CD14-positive monocyte (primary cell): ENCODE results near the gene BAZ1A. TPM values are rescaled to one million over a fixed set of nuclear protein-coding genes. Genes with fewer than 3 reads are reported as not detected.
A peak's percentile ranks its signal among the peaks of the same experiment; 100 is the strongest.

Experiments used
- DNase-seq, 3 donors: peaks; one replicate each; pipeline ENCODE4 v3.0.0-alpha.2; 2011 to 2022
- H2AFZ ChIP-seq: 2 replicates; pipeline ENCODE4 v1.6.0; 2012; ENCODE audit warnings: mild to moderate bottlenecking, low read depth, low read length, inconsistent platforms; ENCODE audit not compliant: insufficient read depth, poor library complexity, severe bottlenecking
- H3K27ac ChIP-seq, 2 donors: 1 replicate in 1 of 2; 2 replicates in 1 of 2; pipeline ENCODE4 v1.5.1; 2012 to 2013; ENCODE audit warnings: low read length in 2 of 2, control low read depth in 1 of 2, inconsistent platforms in 1 of 2, low read depth in 1 of 2, mild to moderate bottlenecking in 1 of 2
- H3K27me3 ChIP-seq, 2 donors: one replicate each; pipeline versions ENCODE4 v1.6.0 to v1.6.1; 2011 to 2013; ENCODE audit warnings: low read length in 2 of 2; ENCODE audit not compliant: control insufficient read depth in 2 of 2, insufficient read depth in 2 of 2
- H3K36me3 ChIP-seq, 2 donors: replicated peaks in 1 of 2; 1 replicate in 1 of 2; 2 replicates in 1 of 2; pipeline versions ENCODE4 v1.5.1 to v1.6.1; 2012 to 2013; ENCODE audit warnings: low read length in 2 of 2, control low read depth in 1 of 2, inconsistent platforms in 1 of 2, mild to moderate bottlenecking in 1 of 2; ENCODE audit not compliant: insufficient read depth in 2 of 2, control insufficient read depth in 1 of 2
- H3K4me1 ChIP-seq, 2 donors: 1 replicate in 1 of 2; 2 replicates in 1 of 2; pipeline versions ENCODE4 v1.5.1 to v1.6.1; 2012 to 2013; ENCODE audit warnings: low read length in 2 of 2, control low read depth in 1 of 2, inconsistent platforms in 1 of 2, mild to moderate bottlenecking in 1 of 2, moderate library complexity in 1 of 2; ENCODE audit not compliant: insufficient read depth in 2 of 2, control insufficient read depth in 1 of 2
- H3K4me2 ChIP-seq: replicated peaks from 2 replicates; pipeline ENCODE3; 2012; ENCODE audit warnings: low read length, moderate library complexity, mild to moderate bottlenecking; ENCODE audit not compliant: poor library complexity, severe bottlenecking; ENCODE audit errors: extremely low read depth
- H3K4me3 ChIP-seq, 3 experiments: fragments of 200-600 bp in 1 of 3; sonication (generic) in 1 of 3; replicated peaks in 1 of 3; 1 replicate in 2 of 3; 2 replicates in 1 of 3; pipeline ENCODE4 v1.5.1; 2011 to 2013; ENCODE audit warnings: low read length in 3 of 3, mild to moderate bottlenecking in 3 of 3, control low read depth in 2 of 3, low read depth in 2 of 3, inconsistent platforms in 1 of 3, moderate library complexity in 1 of 3
- H3K79me2 ChIP-seq: 2 replicates; pipeline ENCODE4 v1.6.0; 2012; ENCODE audit warnings: mild to moderate bottlenecking, control low read depth, inconsistent platforms, low read length, moderate library complexity; ENCODE audit not compliant: insufficient read depth
- H3K9ac ChIP-seq: 2 replicates; pipeline ENCODE4 v1.6.0; 2017; ENCODE audit warnings: low read length, mild to moderate bottlenecking; ENCODE audit not compliant: insufficient read depth, poor library complexity, severe bottlenecking
- H3K9me3 ChIP-seq, 2 donors: replicated peaks in 1 of 2; 1 replicate in 1 of 2; 2 replicates in 1 of 2; pipeline versions ENCODE4 v1.5.1 to v1.6.1; 2012 to 2013; ENCODE audit warnings: low read length in 2 of 2, control low read depth in 1 of 2; ENCODE audit not compliant: control insufficient read depth in 1 of 2, insufficient read depth in 1 of 2
- H4K20me1 ChIP-seq: 2 replicates; pipeline ENCODE4 v1.6.0; 2012; ENCODE audit warnings: mild to moderate bottlenecking, low read length, control low read depth, moderate library complexity; ENCODE audit not compliant: insufficient read depth
- H3K27ac Mint-ChIP-seq, 7 donors: one replicate each; pipeline ENCODE4 v1.8.0; 2020; ENCODE audit warnings: mild to moderate bottlenecking in 7 of 7, mixed read lengths in 7 of 7, moderate library complexity in 6 of 7, inconsistent platforms in 2 of 7
- H3K27me3 Mint-ChIP-seq, 3 donors: one replicate each; pipeline ENCODE4 v1.8.0; 2021 to 2022; ENCODE audit warnings: low read depth in 3 of 3, mild to moderate bottlenecking in 3 of 3, mixed read lengths in 3 of 3, moderate library complexity in 3 of 3, inconsistent platforms in 1 of 3
- H3K36me3 Mint-ChIP-seq, 2 donors: one replicate each; pipeline ENCODE4 v1.8.0; 2020; ENCODE audit warnings: mixed read lengths in 2 of 2, inconsistent platforms in 1 of 2, mild to moderate bottlenecking in 1 of 2
- H3K4me1 Mint-ChIP-seq: one replicate; pipeline ENCODE4 v1.8.0; 2020; ENCODE audit warnings: mild to moderate bottlenecking, mixed read lengths
- H3K4me3 Mint-ChIP-seq, 2 donors: one replicate each; pipeline ENCODE4 v1.8.0; 2020; ENCODE audit warnings: mild to moderate bottlenecking in 2 of 2, mixed read lengths in 2 of 2, moderate library complexity in 1 of 2
- H3K9me3 Mint-ChIP-seq, 7 donors: one replicate each; pipeline ENCODE4 v1.8.0; 2020 to 2022; ENCODE audit warnings: mixed read lengths in 7 of 7, mild to moderate bottlenecking in 6 of 7, moderate library complexity in 6 of 7, inconsistent platforms in 2 of 7
- WGBS: methylation state at CpG from one replicate; pipeline ENCODE4 v1.1.5; 2013; ENCODE audit warnings: missing lambda C conversion rate; ENCODE audit not compliant: insufficient coverage; 5-methylcytosine and 5-hydroxymethylcytosine counted together
- intact Hi-C, 2 donors: fragments of 100-400 bp; cut with micrococcal nuclease; formaldehyde crosslinking; loops; one replicate each; pipeline versions ENCODE4 v1.15.0 to v1.15.1; 2023
- polyA plus RNA-seq, 3 donors: library from polyadenylated mRNA; depleted of rRNA in 1 of 3; unstranded in 2 of 3; stranded (reverse) in 1 of 3; fragments of 300-500 nt in 2 of 3; fragments of >200 nt in 1 of 3; fragmentation: Illumina TruSeq in 2 of 3; gene quantifications; 1 replicate in 2 of 3; 2 replicates in 1 of 3; pipeline ENCODE4 v1.2.3, GENCODE V29; 2012 to 2021
- TF ChIP-seq, protein P1 (sequence below): fragments of 200-600 bp; IDR thresholded peaks from one replicate; pipeline ENCODE4 v1.8.0; 2022; ENCODE audit warnings: antibody characterized with exemption, mild to moderate bottlenecking

BAZ1A gene
- polyA plus RNA-seq, 3 donors: 7.3 to 25.5 (median 12.7) TPM

DNA sequence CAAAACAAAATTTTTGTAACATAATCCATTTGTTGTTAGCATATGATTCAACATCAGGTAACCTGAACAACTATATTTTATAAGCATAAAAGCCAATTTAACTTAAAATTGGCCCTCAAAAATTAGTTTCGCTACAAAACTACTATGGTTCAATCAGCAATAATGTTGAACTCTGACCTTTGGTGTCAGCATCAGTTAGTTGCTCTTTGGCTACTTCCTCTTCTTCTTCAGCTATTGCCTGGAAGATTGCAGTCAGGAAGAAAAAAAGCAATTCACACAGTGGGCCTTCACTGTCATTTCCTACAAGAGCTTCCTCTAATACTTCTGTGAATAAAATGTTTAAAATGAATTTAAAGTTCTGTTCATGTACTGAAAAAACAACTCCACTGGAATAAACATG is 82.6 kb downstream of the BAZ1A start:
- H3K4me1 Mint-ChIP-seq: peaks cover 5% of the 10 kb centered on the region
- DNase-seq: peak; percentile 12 to 40 (median 36)
- Histone ChIP-seq H3K79me2 (peaks cover 49% of the 10 kb centered on the region), H3K36me3 (peaks cover 72 to 99% of the 10 kb centered on the region in 2 donors), H3K4me3 (no peak overlapping the region), H3K9ac (no peak overlapping the region), H3K9me3 (no peaks in the 10 kb centered on the region), H3K27ac (peak overlapping the region in 1 of 2 donors; percentile 58), H4K20me1 (peaks cover 40% of the 10 kb centered on the region), H3K4me1 (peaks cover 2 to 7% of the 10 kb centered on the region in 2 donors), H2AFZ (no peak overlapping the region), H3K4me2 (no peak overlapping the region), H3K27me3 (no peaks in the 10 kb centered on the region)
- intact Hi-C loops: no loop called here
- H3K36me3 Mint-ChIP-seq: peaks cover 44 to 87% of the 10 kb centered on the region in 2 donors
- TF ChIP-seq, protein P1, sequence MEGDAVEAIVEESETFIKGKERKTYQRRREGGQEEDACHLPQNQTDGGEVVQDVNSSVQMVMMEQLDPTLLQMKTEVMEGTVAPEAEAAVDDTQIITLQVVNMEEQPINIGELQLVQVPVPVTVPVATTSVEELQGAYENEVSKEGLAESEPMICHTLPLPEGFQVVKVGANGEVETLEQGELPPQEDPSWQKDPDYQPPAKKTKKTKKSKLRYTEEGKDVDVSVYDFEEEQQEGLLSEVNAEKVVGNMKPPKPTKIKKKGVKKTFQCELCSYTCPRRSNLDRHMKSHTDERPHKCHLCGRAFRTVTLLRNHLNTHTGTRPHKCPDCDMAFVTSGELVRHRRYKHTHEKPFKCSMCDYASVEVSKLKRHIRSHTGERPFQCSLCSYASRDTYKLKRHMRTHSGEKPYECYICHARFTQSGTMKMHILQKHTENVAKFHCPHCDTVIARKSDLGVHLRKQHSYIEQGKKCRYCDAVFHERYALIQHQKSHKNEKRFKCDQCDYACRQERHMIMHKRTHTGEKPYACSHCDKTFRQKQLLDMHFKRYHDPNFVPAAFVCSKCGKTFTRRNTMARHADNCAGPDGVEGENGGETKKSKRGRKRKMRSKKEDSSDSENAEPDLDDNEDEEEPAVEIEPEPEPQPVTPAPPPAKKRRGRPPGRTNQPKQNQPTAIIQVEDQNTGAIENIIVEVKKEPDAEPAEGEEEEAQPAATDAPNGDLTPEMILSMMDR: no peak
- H3K27ac Mint-ChIP-seq: peak overlapping the region in 2 of 7 donors; percentile 50 to 53
- H3K9me3 Mint-ChIP-seq: peaks cover 0 to 2% (median 0%) of the 10 kb centered on the region in 7 donors
- no peak overlapping the region for H3K4me3 Mint-ChIP-seq
- WGBS: no CpG with 5 or more reads among the region's 1 CpG
- H3K27me3 Mint-ChIP-seq: no peaks in the 10 kb centered on the region

DNA sequence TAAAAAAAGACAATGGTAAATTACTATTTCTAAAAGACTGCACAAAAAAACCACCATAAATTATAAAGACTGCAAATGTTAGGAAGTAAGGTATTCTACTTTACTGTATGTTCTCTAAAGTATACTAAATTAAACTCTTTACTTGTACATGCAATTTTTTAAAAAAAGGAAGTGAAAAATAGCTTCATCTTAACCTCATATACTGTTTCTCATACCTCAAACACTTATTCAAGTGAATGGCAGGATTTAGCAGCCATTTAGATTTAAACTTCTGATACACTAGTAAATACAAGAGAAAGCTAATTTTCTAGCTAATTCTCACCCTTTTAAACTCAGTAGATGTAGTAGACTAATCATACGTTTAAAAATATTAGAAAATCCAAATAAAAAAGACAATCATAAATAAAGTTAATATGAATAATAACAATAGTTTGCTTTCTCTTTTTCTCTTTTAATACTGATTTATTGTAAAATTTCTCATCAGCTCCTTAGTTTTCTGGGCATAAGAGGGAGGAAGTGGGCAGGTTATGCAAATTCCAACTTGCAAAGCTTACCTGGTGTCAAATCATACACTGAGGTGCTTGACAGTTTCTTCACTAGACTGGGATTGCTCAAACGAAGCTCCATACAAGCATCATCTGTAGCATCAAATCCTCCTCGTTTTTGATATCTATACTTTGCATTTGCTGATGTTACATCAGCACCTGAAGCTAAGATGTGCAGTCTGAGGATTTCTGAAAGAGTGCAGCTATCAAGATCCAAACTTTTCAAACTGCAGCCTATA is 89.7 kb downstream of the BAZ1A start:
- intact Hi-C loops: loop anchor here in 1 of 2 donors (10.0 kb wide), 1 partner anchor 309 kb away; no protein-coding TSS in a partner anchor
- TF ChIP-seq, protein P1: no peak
- Mint-ChIP-seq H3K4me1 (peaks cover 1% of the 10 kb centered on the region), H3K36me3 (peaks cover 58 to 84% of the 10 kb centered on the region in 2 donors), H3K4me3 (no peak overlapping the region), H3K9me3 (no peaks in the 10 kb centered on the region), H3K27me3 (peaks cover 0 to 1% (median 0%) of the 10 kb centered on the region in 3 donors), H3K27ac (peak overlapping the region in 4 of 7 donors; percentile 11 to 46 (median 43))
- Histone ChIP-seq H3K9me3 (no peaks in the 10 kb centered on the region), H3K27me3 (no peaks in the 10 kb centered on the region), H3K4me2 (no peak overlapping the region), H3K36me3 (peaks cover 67 to 93% of the 10 kb centered on the region in 2 donors), H3K4me3 (no peak overlapping the region), H3K79me2 (peaks cover 29% of the 10 kb centered on the region), H3K27ac (no peak overlapping the region), H2AFZ (no peak overlapping the region), H3K9ac (no peak overlapping the region), H3K4me1 (no peaks in the 10 kb centered on the region), H4K20me1 (peaks cover 16% of the 10 kb centered on the region)
- WGBS: 83% methylated on average over 1 of the region's 3 CpGs
- no peak for DNase-seq
